ENCODE measurements around the gene GDF10.

GRCh38 chr10:47331954-47332353 is 32.0 kb downstream of the GDF10 start:
- no peak for TF ChIP-seq POLR2A (IDR thresholded peaks at IDR 0.05)
- TF ChIP-seq CTCF (IDR thresholded peaks at IDR 0.05) = no peak
